Forelimb muscle (tissue), 1 donor: ENCODE results near the gene MAP3K6. TPM values are rescaled to one million over a fixed set of nuclear protein-coding genes. Genes with fewer than 3 reads are reported as not detected.

Experiments
- DNase-seq: peaks from one replicate; pipeline ENCODE4 v3.0.0-alpha.2; 2013; ENCODE audit warnings: low read depth
- polyA plus RNA-seq: library from polyadenylated mRNA; unstranded; fragments of 120-200 nt; gene quantifications from one replicate; pipeline ENCODE4 v1.2.1, GENCODE V29; 2013; ENCODE audit not compliant: insufficient read length

Gene MAP3K6
- polyA plus RNA-seq, 1 donor = 8.6 TPM

- DNase-seq = no peak
These were observed 31.0 kb downstream of the MAP3K6 start for GRCh38 chr1:27335506-27336422.

- DNase-seq = no peak
These were observed 33.0 kb downstream of the MAP3K6 start for GRCh38 chr1:27333717-27334279.

- no peak for DNase-seq
These were observed 34.1 kb downstream of the MAP3K6 start for GRCh38 chr1:27332536-27333281.

GRCh38 chr1:27331922-27332321 is 34.8 kb downstream of the MAP3K6 start:
- DNase-seq = no peak

- no peak for DNase-seq
These were observed 35.3 kb downstream of the MAP3K6 start for GRCh38 chr1:27331426-27331825.

GRCh38 chr1:27330786-27331185 is 36.0 kb downstream of the MAP3K6 start:
- DNase-seq = no peak

- DNase-seq = no peak
These were observed 38.8 kb downstream of the MAP3K6 start for GRCh38 chr1:27327964-27328363.

- no peak for DNase-seq
These were observed 41.5 kb downstream of the MAP3K6 start for GRCh38 chr1:27325286-27325685.

- no peak for DNase-seq
These were observed 44.1 kb downstream of the MAP3K6 start for GRCh38 chr1:27322569-27323240.

- DNase-seq = peak; percentile 83
These were observed 44.8 kb downstream of the MAP3K6 start, which contains the start of gene TMEM222 for GRCh38 chr1:27321813-27322568. TMEM222 (plus strand) TSS chr1:27322163; CDS start chr1:27322198, 35 bp downstream.

- DNase-seq = no peak
These were observed 48.2 kb downstream of the MAP3K6 start for GRCh38 chr1:27318596-27318995.

- DNase-seq = no peak
These were observed 48.6 kb downstream of the MAP3K6 start for GRCh38 chr1:27318136-27318535.

GRCh38 chr1:27316860-27317259 is 49.9 kb downstream of the MAP3K6 start:
- no peak for DNase-seq

- DNase-seq = no peak
These were observed 52.0 kb downstream of the MAP3K6 start for GRCh38 chr1:27314737-27315136.

- no peak for DNase-seq
These were observed 52.6 kb downstream of the MAP3K6 start for GRCh38 chr1:27314169-27314568.

- no peak for DNase-seq
These were observed 58.7 kb downstream of the MAP3K6 start for GRCh38 chr1:27307874-27308598.

GRCh38 chr1:27306892-27307761 is 59.6 kb downstream of the MAP3K6 start:
- no peak for DNase-seq

- DNase-seq = no peak
These were observed 60.7 kb downstream of the MAP3K6 start for GRCh38 chr1:27306071-27306470.
